ENCODE results near the gene NOC2L.

NOC2L gene

GRCh38 chr1:971751-972506 is 12.9 kb upstream of the NOC2L start:
- no peak overlapping the region for H3K4me3 ChIP-seq (ENCODE audit: low read length)
- DNase-seq (ENCODE audit: low read depth): no peak
- TF ChIP-seq CTCF (conservative IDR thresholded peaks at IDR 0.05; ENCODE audit: low read depth, low read length): no peak

GRCh38 chr1:970973-971730 is 12.1 kb upstream of the NOC2L start:
- no peak for TF ChIP-seq CTCF (conservative IDR thresholded peaks at IDR 0.05; ENCODE audit: low read depth, low read length)
- no peak for DNase-seq (ENCODE audit: low read depth)
- H3K4me3 ChIP-seq (ENCODE audit: low read length): no peak overlapping the region

- TF ChIP-seq CTCF (conservative IDR thresholded peaks at IDR 0.05; ENCODE audit: low read depth, low read length): no peak
- no peak overlapping the region for H3K4me3 ChIP-seq (ENCODE audit: low read length)
- DNase-seq (ENCODE audit: low read depth): no peak
Observed at GRCh38 chr1:970242-970972, 11.4 kb upstream of the NOC2L start.

- no peak for TF ChIP-seq CTCF (conservative IDR thresholded peaks at IDR 0.05; ENCODE audit: low read depth, low read length)
- H3K4me3 ChIP-seq (ENCODE audit: low read length): no peak overlapping the region
- no peak for DNase-seq (ENCODE audit: low read depth)
Observed at GRCh38 chr1:969260-969855, 10.3 kb upstream of the NOC2L start.

GRCh38 chr1:967466-968343 is 8.6 kb upstream of the NOC2L start:
- TF ChIP-seq CTCF (conservative IDR thresholded peaks at IDR 0.05; ENCODE audit: low read depth, low read length): no peak
- no peak overlapping the region for H3K4me3 ChIP-seq (ENCODE audit: low read length)
- no peak for DNase-seq (ENCODE audit: low read depth)

- TF ChIP-seq CTCF (conservative IDR thresholded peaks at IDR 0.05; ENCODE audit: low read depth, low read length): no peak
- DNase-seq (ENCODE audit: low read depth): no peak
- H3K4me3 ChIP-seq (ENCODE audit: low read length): peak overlapping the region; percentile 58
Observed at GRCh38 chr1:966704-967300, 7.7 kb upstream of the NOC2L start.
